ENCODE measurements around the gene RAPGEF1.

GRCh38 chr9:131677049-131677443 is 62.8 kb downstream of the RAPGEF1 start:
- TF ChIP-seq POLR2A (IDR thresholded peaks at IDR 0.05; ENCODE audit: low read length) (no peak), GATA1 (IDR thresholded peaks at IDR 0.05; ENCODE audit: low read depth, low read length) (no peak)
